DOHH2 (cell line): ENCODE data around the gene LAMA3.

ENCODE experiments used
- EZH2phosphoT487 ChIP-seq: fragments of 200-600 bp; sonication (generic); IDR thresholded peaks from 2 replicates; pipeline ENCODE4 v1.6.1; 2017; ENCODE audit warnings: borderline replicate concordance, mild to moderate bottlenecking, antibody characterized with exemption, low read length, moderate library complexity, mixed read lengths
- TF ChIP-seq, protein P1 (sequence below): fragments of 200-600 bp; sonication (generic); IDR thresholded peaks from one replicate; pipeline ENCODE4 v1.5.1; 2014; ENCODE audit warnings: antibody characterized with exemption, mild to moderate bottlenecking, low read depth, low read length; ENCODE audit not compliant: poor library complexity, severe bottlenecking

DNA sequence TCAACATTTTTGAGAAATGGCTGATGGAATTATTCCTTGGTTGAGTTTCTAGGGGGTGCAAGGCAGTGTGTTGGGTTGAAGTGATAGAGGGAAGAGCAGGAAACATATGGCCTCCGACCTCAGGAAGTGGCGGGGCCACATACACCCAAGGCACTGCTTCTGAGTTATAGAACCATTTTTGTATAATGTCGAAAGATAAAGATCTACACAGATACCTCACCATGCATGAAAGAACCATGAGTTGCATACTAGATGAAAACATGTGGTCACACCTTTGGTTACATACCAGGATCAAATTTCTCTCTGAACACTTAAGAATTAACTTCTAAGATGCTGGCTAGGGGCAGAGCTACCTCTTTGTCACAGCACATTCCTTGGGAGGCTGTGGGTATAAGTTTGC lies 23.2 kb downstream of the LAMA3 start:
- TF ChIP-seq, protein P1, sequence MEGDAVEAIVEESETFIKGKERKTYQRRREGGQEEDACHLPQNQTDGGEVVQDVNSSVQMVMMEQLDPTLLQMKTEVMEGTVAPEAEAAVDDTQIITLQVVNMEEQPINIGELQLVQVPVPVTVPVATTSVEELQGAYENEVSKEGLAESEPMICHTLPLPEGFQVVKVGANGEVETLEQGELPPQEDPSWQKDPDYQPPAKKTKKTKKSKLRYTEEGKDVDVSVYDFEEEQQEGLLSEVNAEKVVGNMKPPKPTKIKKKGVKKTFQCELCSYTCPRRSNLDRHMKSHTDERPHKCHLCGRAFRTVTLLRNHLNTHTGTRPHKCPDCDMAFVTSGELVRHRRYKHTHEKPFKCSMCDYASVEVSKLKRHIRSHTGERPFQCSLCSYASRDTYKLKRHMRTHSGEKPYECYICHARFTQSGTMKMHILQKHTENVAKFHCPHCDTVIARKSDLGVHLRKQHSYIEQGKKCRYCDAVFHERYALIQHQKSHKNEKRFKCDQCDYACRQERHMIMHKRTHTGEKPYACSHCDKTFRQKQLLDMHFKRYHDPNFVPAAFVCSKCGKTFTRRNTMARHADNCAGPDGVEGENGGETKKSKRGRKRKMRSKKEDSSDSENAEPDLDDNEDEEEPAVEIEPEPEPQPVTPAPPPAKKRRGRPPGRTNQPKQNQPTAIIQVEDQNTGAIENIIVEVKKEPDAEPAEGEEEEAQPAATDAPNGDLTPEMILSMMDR, result no peak
- no peak for TF ChIP-seq EZH2phosphoT487
